IMR-90 (cell line): ENCODE results near the gene RGS9BP. TPM values are rescaled to one million over a fixed set of nuclear protein-coding genes. Genes with fewer than 3 reads are reported as not detected.

Source experiments
- ATAC-seq: fragments of 200-7000 bp; cut with Tn5 transposase; 2 replicates; pipeline ENCODE4 v1.9.1; 2020; ENCODE audit warnings: low read depth, mild to moderate bottlenecking, moderate library complexity
- BruUV-seq: library from RNA; stranded (reverse); fragments of 400-500 nt; replicated peaks from 2 replicates; lab custom pipeline; 2021; lab: Mats Ljungman, UMichigan
- CTCF ChIA-PET: fragments of 300-600 bp; formaldehyde crosslinking; extraction: SDS; loops from one replicate; lab custom pipeline; 2021; ENCODE audit warnings: antibody characterized with exemption; lab: Yijun Ruan, JAX
- POLR2A ChIA-PET: fragments of 300-600 bp; sonication (Branson Sonifier 250); formaldehyde crosslinking; loops from one replicate; lab custom pipeline; 2022; ENCODE audit warnings: antibody characterized with exemption; ENCODE audit not compliant: unreplicated experiment; lab: Charles Lee
- DNase-seq: peaks from one replicate; pipeline ENCODE4 v3.0.0; 2013
- H2AFZ ChIP-seq: replicated peaks from 2 replicates; pipeline ENCODE3; 2013; ENCODE audit warnings: low read length, mild to moderate bottlenecking; ENCODE audit not compliant: poor library complexity
- H2AK5ac ChIP-seq: 2 replicates; pipeline ENCODE4 v1.6.1; 2013; ENCODE audit warnings: low read depth, low read length, inconsistent platforms
- H2AK9ac ChIP-seq: replicated peaks from 2 replicates; pipeline ENCODE3; 2013; ENCODE audit warnings: mild to moderate bottlenecking, low read depth, low read length, moderate library complexity; ENCODE audit not compliant: poor library complexity
- H2BK120ac ChIP-seq: 2 replicates; pipeline ENCODE4 v1.6.1; 2013; ENCODE audit warnings: low read depth, low read length, inconsistent platforms
- H2BK15ac ChIP-seq: 3 replicates; pipeline ENCODE4 v1.6.1; 2013; ENCODE audit warnings: low read depth, low read length, inconsistent platforms
- H2BK20ac ChIP-seq: 2 replicates; pipeline ENCODE4 v1.6.1; 2013; ENCODE audit warnings: low read depth, mild to moderate bottlenecking, inconsistent platforms, low read length, moderate library complexity
- H2BK5ac ChIP-seq: 2 replicates; pipeline ENCODE4 v1.6.1; 2013; ENCODE audit warnings: mild to moderate bottlenecking, low read depth, low read length, inconsistent platforms; ENCODE audit not compliant: poor library complexity, severe bottlenecking
- H3K14ac ChIP-seq: replicated peaks from 2 replicates; pipeline ENCODE4 v1.6.1; 2013; ENCODE audit warnings: low read depth, low read length, inconsistent platforms
- H3K18ac ChIP-seq: 2 replicates; pipeline ENCODE4 v1.6.1; 2013; ENCODE audit warnings: low read depth, low read length, control low read depth
- H3K23ac ChIP-seq: 2 replicates; pipeline ENCODE4 v1.6.1; 2013; ENCODE audit warnings: low read depth, low read length, inconsistent platforms
- H3K27ac ChIP-seq: 2 replicates; pipeline ENCODE4 v1.5.1; 2013; ENCODE audit warnings: mild to moderate bottlenecking, control low read depth, low read length; ENCODE audit not compliant: insufficient read depth
- H3K27me3 ChIP-seq: 2 replicates; pipeline ENCODE4 v1.6.1; 2013; ENCODE audit warnings: low read length; ENCODE audit not compliant: control insufficient read depth, insufficient read depth
- H3K36me3 ChIP-seq: 2 replicates; pipeline ENCODE4 v1.6.1; 2013; ENCODE audit warnings: low read length, mixed read lengths; ENCODE audit not compliant: control insufficient read depth, insufficient read depth
- H3K4ac ChIP-seq: 2 replicates; pipeline ENCODE4 v1.6.1; 2013; ENCODE audit warnings: low read depth, low read length, inconsistent platforms
- H3K4me1 ChIP-seq: 2 replicates; pipeline ENCODE4 v1.6.1; 2013; ENCODE audit warnings: low read length, mixed read lengths; ENCODE audit not compliant: control insufficient read depth, insufficient read depth
- H3K4me2 ChIP-seq: 2 replicates; pipeline ENCODE4 v1.6.1; 2013; ENCODE audit warnings: low read depth, mild to moderate bottlenecking, control low read depth, low read length, moderate library complexity
- H3K4me3 ChIP-seq: 2 replicates; pipeline ENCODE4 v1.5.1; 2013; ENCODE audit warnings: low read depth, mild to moderate bottlenecking, control low read depth, low read length, moderate library complexity; ENCODE audit not compliant: insufficient read depth
- H3K56ac ChIP-seq: 2 replicates; pipeline ENCODE4 v1.6.1; 2013; ENCODE audit warnings: low read length, inconsistent platforms; ENCODE audit not compliant: insufficient read depth; ENCODE audit errors: extremely low read depth
- H3K79me1 ChIP-seq, 2 experiments: 2 replicates each; pipeline ENCODE4 v1.6.1; 2013; ENCODE audit warnings: low read length in 2 of 2, inconsistent platforms in 1 of 2, low read depth in 1 of 2
- H3K9ac ChIP-seq: 2 replicates; pipeline ENCODE4 v1.6.1; 2013; ENCODE audit warnings: low read depth, low read length, control low read depth
- H3K9me1 ChIP-seq: 2 replicates; pipeline ENCODE4 v1.6.1; 2013; ENCODE audit warnings: low read length, inconsistent platforms; ENCODE audit not compliant: insufficient read depth
- H3K9me3 ChIP-seq: 2 replicates; pipeline ENCODE4 v1.6.1; 2013; ENCODE audit warnings: low read length; ENCODE audit not compliant: control insufficient read depth, insufficient read depth
- H4K20me1 ChIP-seq: 2 replicates; pipeline ENCODE4 v1.6.1; 2013; ENCODE audit warnings: low read length, inconsistent platforms; ENCODE audit not compliant: insufficient read depth
- H4K5ac ChIP-seq: 2 replicates; pipeline ENCODE4 v1.6.1; 2013; ENCODE audit warnings: mild to moderate bottlenecking, low read depth, low read length, control low read depth
- H4K8ac ChIP-seq, 2 experiments: 2 replicates each; pipeline ENCODE4 v1.6.1; 2013; ENCODE audit warnings: low read depth in 2 of 2, low read length in 2 of 2, control low read depth in 1 of 2, inconsistent platforms in 1 of 2
- H4K91ac ChIP-seq: 2 replicates; pipeline ENCODE4 v1.6.1; 2013; ENCODE audit warnings: low read depth, low read length, inconsistent platforms; ENCODE audit not compliant: insufficient read depth
- BHLHE40 ChIP-seq: fragments of 150-350 bp; IDR thresholded peaks from 2 replicates; pipeline ENCODE4 v1.6.1; 2016; ENCODE audit warnings: mild to moderate bottlenecking, low read depth, low read length
- CHD1 ChIP-seq: IDR thresholded peaks from 2 replicates; pipeline ENCODE4 v1.6.1; 2012; ENCODE audit warnings: low read depth, low read length, improper control_type of control experiment
- CTCF ChIP-seq: conservative IDR thresholded peaks from 2 replicates; pipeline ENCODE4 v1.5.1; 2012; ENCODE audit warnings: mild to moderate bottlenecking, low read depth, low read length, improper control_type of control experiment
- ELK1 ChIP-seq: fragments of 150-350 bp; IDR thresholded peaks from 2 replicates; pipeline ENCODE4 v1.6.1; 2016; ENCODE audit warnings: low read depth, mild to moderate bottlenecking, low read length, moderate library complexity, borderline replicate concordance
- FOS ChIP-seq: fragments of 150-350 bp; IDR thresholded peaks from 2 replicates; pipeline ENCODE4 v1.6.1; 2016; ENCODE audit warnings: low read depth, low read length
- MAZ ChIP-seq: IDR thresholded peaks from 2 replicates; pipeline ENCODE4 v1.6.1; 2012; ENCODE audit warnings: low read depth, mild to moderate bottlenecking, low read length, improper control_type of control experiment, moderate library complexity, borderline replicate concordance
- MXI1 ChIP-seq: IDR thresholded peaks from 2 replicates; pipeline ENCODE4 v1.6.1; 2012; ENCODE audit warnings: low read depth, mild to moderate bottlenecking, low read length, moderate library complexity, borderline replicate concordance
- NFE2L2 ChIP-seq: fragments of 150-350 bp; IDR thresholded peaks from 2 replicates; pipeline ENCODE4 v1.6.1; 2016; ENCODE audit warnings: low read depth, mild to moderate bottlenecking, low read length
- POLR2A ChIP-seq: IDR thresholded peaks from 2 replicates; pipeline ENCODE4 v1.6.1; 2012; ENCODE audit warnings: mild to moderate bottlenecking, low read depth, low read length
- RCOR1 ChIP-seq: IDR thresholded peaks from 2 replicates; pipeline ENCODE4 v1.6.1; 2012; ENCODE audit warnings: mild to moderate bottlenecking, low read length, improper control_type of control experiment; ENCODE audit not compliant: insufficient replicate concordance
- RFX5 ChIP-seq: IDR thresholded peaks from 2 replicates; pipeline ENCODE4 v1.8.0; 2012; ENCODE audit warnings: low read depth, mild to moderate bottlenecking, low read length, moderate library complexity
- SMC3 ChIP-seq: fragments of 150-350 bp; IDR thresholded peaks from 2 replicates; pipeline ENCODE4 v1.6.1; 2016; ENCODE audit warnings: low read depth, mild to moderate bottlenecking, antibody characterized with exemption, low read length, moderate library complexity
- USF2 ChIP-seq: fragments of 150-350 bp; IDR thresholded peaks from 2 replicates; pipeline ENCODE4 v1.6.1; 2017; ENCODE audit warnings: mild to moderate bottlenecking, antibody characterized with exemption, low read length, low read depth
- WGBS, 2 experiments: methylation state at CpG; one replicate each; pipeline versions ENCODE4 v1.1.5 to v1.1.7; 2013; ENCODE audit warnings: missing lambda C conversion rate in 2 of 2; ENCODE audit not compliant: insufficient read length in 1 of 2; ENCODE audit errors: extremely low coverage in 2 of 2; 5-methylcytosine and 5-hydroxymethylcytosine counted together
- dilution Hi-C: fragments of 300-500 bp; cut with HindIII; formaldehyde crosslinking; loops from one replicate; pipeline ENCODE4 v1.14.3; 2018; ENCODE audit warnings: low sequenced_read_pairs; ENCODE audit not compliant: unreplicated experiment
- in situ Hi-C: fragments of 300-500 bp; cut with MboI; formaldehyde crosslinking; loops from 3 replicates; pipeline ENCODE4 v1.14.3; 2019; ENCODE audit warnings: low sequenced_read_pairs, inconsistent platforms, mixed read lengths
- intact Hi-C: fragments of 100-400 bp; cut with micrococcal nuclease; formaldehyde crosslinking; loops from 2 replicates; pipeline ENCODE4 v1.10.0; 2022
- polyA plus RNA-seq, 3 experiments: library from polyadenylated mRNA; depleted of rRNA; stranded (reverse); fragments of >200 nt; gene quantifications; 2 replicates each; pipeline ENCODE4 v1.2.3, GENCODE V29; 2012; ENCODE audit warnings: low replicate concordance in 1 of 3
- total RNA-seq: library from RNA; depleted of rRNA; stranded (reverse); fragments of >200 nt; gene quantifications from 2 replicates; pipeline ENCODE4 v1.2.3, GENCODE V29; 2012

Gene RGS9BP
- total and polyA plus RNA-seq, 2 of the 4 experiments (the other 2 are of a cell fraction): 0.03 to 0.18 TPM

GRCh38 chr19:32686847-32687475, 11.3 kb downstream of the RGS9BP start:
- in situ Hi-C loops: no loop called here

More at GRCh38 chr19:32686847-32687475, 11.3 kb downstream of the RGS9BP start:
- ChIA-PET CTCF (no interaction called here), POLR2A (no interaction called here)
- H3K79me1 ChIP-seq: 0 out of 4 replicates have a peak, but pooled peaks cover 0 to 6% of the 10 kb centered on the region in 2 experiments
- H2BK120ac ChIP-seq: no peak overlapping the region
- H3K14ac ChIP-seq: no peak overlapping the region
- DNase-seq (no peak), ATAC-seq (no peak)
- no peak overlapping the region for H3K27ac ChIP-seq
- no peak overlapping the region for H2BK5ac ChIP-seq
- no peak overlapping the region for H3K4me3 ChIP-seq
- H3K9me3 ChIP-seq: no peaks in the 10 kb centered on the region
- no peak overlapping the region for H4K8ac ChIP-seq
- WGBS, 2 experiments: 95% methylated on average over 3 of the region's 6 CpGs; no CpG with 5 or more reads in 1 of the 2 experiments
- dilution Hi-C loops (no loop called here), intact Hi-C loops (no loop called here)
- no peaks in the 10 kb centered on the region for H4K20me1 ChIP-seq
- no peak overlapping the region for H2AK5ac ChIP-seq
- no peak overlapping the region for H3K4ac ChIP-seq
- H4K5ac ChIP-seq: no peak overlapping the region
- no peak for TF ChIP-seq RCOR1
- TF ChIP-seq BHLHE40: no peak
- TF ChIP-seq RFX5: no peak
- TF ChIP-seq SMC3: no peak
- no peak for TF ChIP-seq NFE2L2
- TF ChIP-seq USF2: no peak
- no peak for TF ChIP-seq CHD1
- TF ChIP-seq ELK1: no peak
- no peak for TF ChIP-seq FOS
- TF ChIP-seq CTCF: no peak
- TF ChIP-seq POLR2A: no peak
- TF ChIP-seq MAZ: no peak
- no peak for TF ChIP-seq MXI1
- H3K56ac ChIP-seq: no peak overlapping the region
- 0 out of 2 replicates have a peak, but pooled peaks cover 3% of the 10 kb centered on the region for H3K27me3 ChIP-seq
- 0 out of 2 replicates have a peak, but pooled peaks cover 2% of the 10 kb centered on the region for H3K4me1 ChIP-seq
- H3K9ac ChIP-seq: no peak overlapping the region
- H2BK20ac ChIP-seq: no peak overlapping the region
- no peak overlapping the region for H3K18ac ChIP-seq
- H2AFZ ChIP-seq: no peak overlapping the region
- H3K9me1 ChIP-seq: no peaks in the 10 kb centered on the region; the same call in 1 of the 2 replicates
- no peak overlapping the region for H3K4me2 ChIP-seq
- H3K36me3 ChIP-seq: no peaks in the 10 kb centered on the region
- BruUV-seq: no TSS peak
- no peak overlapping the region for H2AK9ac ChIP-seq
- H2BK15ac ChIP-seq: no peak overlapping the region
- H4K91ac ChIP-seq: no peak overlapping the region
- H3K23ac ChIP-seq: no peak overlapping the region
